Measurements from ENCODE around the gene DPH7. TPM values are rescaled to one million over a fixed set of nuclear protein-coding genes. Genes with fewer than 3 reads are reported as not detected.

Gene DPH7
- total RNA-seq, 1 experiment from 2014 or later = 35.9 TPM

- peak; percentile 5 for ATAC-seq
- Histone ChIP-seq H3K4me3 (ENCODE audit: low read depth in 2 of 2, low read length in 2 of 2) (peak overlapping the region; percentile 78 to 87), H3K4me1 (ENCODE audit: control insufficient read depth, insufficient read depth, low read length) (peaks cover 35% of the 10 kb centered on the region), H3K36me3 (ENCODE audit: control insufficient read depth, insufficient read depth, low read length) (peaks cover 6% of the 10 kb centered on the region; the same call in 1 of the 2 replicates), H3K27me3 (ENCODE audit: control insufficient read depth, insufficient read depth, low read length) (no peaks in the 10 kb centered on the region), H3K9me3 (ENCODE audit: control insufficient read depth, insufficient read depth, low read depth, low read length) (no peaks in the 10 kb centered on the region), H3K27ac (ENCODE audit: low read length) (peak overlapping the region; percentile 91)
- in situ Hi-C loops (cut with HindIII; ENCODE audit: low pct_unique_long_range_greater_than_20kb, low sequenced_read_pairs) = no loop called here
- ChIA-PET CTCF (no interaction called here), POLR2A (interaction anchor here (0.6 kb wide), 1 partner anchor 16 kb away, joined by 3 read pairs; no protein-coding TSS in a partner anchor)
- no TSS peak for BruUV-seq (replicated peaks)
- no peak for DNase-seq (ENCODE audit: low read depth, low spot score)
- intact Hi-C loops (cut with micrococcal nuclease; ENCODE audit: unreplicated experiment) = no loop called here
- TF ChIP-seq REST (IDR thresholded peaks at IDR 0.05; ENCODE audit: insufficient read depth in 1 of 2, low read depth in 2 of 2, low read length in 1 of 2) = no peak
- TF ChIP-seq TCF7L2 (IDR thresholded peaks at IDR 0.05; ENCODE audit: low read depth, low read length) = no peak
- TF ChIP-seq POLR2AphosphoS5 (IDR thresholded peaks at IDR 0.05; ENCODE audit: low read depth, low read length) = no peak
- TF ChIP-seq SIN3A (IDR thresholded peaks at IDR 0.05; ENCODE audit: borderline replicate concordance, insufficient read depth, low read depth, low read length) = no peak
- no peak for TF ChIP-seq CTCF (IDR thresholded peaks at IDR 0.05)
Observed at GRCh38 chr9:137619240-137620047, 40.7 kb upstream of the DPH7 start.

GRCh38 chr9:137618105-137619067 lies 39.7 kb upstream of the DPH7 start, which contains the start of gene EHMT1:
TSS of gene EHMT1 (plus strand) at chr9:137619005. CDS start at chr9:137619029, 24 bp downstream.
- in situ Hi-C loops (cut with HindIII; ENCODE audit: low pct_unique_long_range_greater_than_20kb, low sequenced_read_pairs) (no loop called here), intact Hi-C loops (cut with micrococcal nuclease; ENCODE audit: unreplicated experiment) (no loop called here)
- Histone ChIP-seq H3K4me1 (ENCODE audit: control insufficient read depth, insufficient read depth, low read length) (peaks cover 38% of the 10 kb centered on the region), H3K36me3 (ENCODE audit: control insufficient read depth, insufficient read depth, low read length) (peaks cover 6% of the 10 kb centered on the region; the same call in 1 of the 2 replicates), H3K9me3 (ENCODE audit: control insufficient read depth, insufficient read depth, low read depth, low read length) (no peaks in the 10 kb centered on the region), H3K27ac (ENCODE audit: low read length) (peak within 1 kb of the TSS; percentile 91), H3K4me3 (ENCODE audit: low read depth in 2 of 2, low read length in 2 of 2) (peak within 1 kb of the TSS; percentile 87 to 88), H3K27me3 (ENCODE audit: control insufficient read depth, insufficient read depth, low read length) (no peaks in the 10 kb centered on the region)
- CTCF ChIA-PET = interaction anchor here (0.7 kb wide), 1 partner anchor 39 kb away, joined by 3 read pairs; no protein-coding TSS in a partner anchor
- TF ChIP-seq SIN3A (IDR thresholded peaks at IDR 0.05; ENCODE audit: borderline replicate concordance, insufficient read depth, low read depth, low read length) (0 out of 2 replicates have a peak, but pooled peaks have one; percentile 65), REST (IDR thresholded peaks at IDR 0.05; ENCODE audit: insufficient read depth in 1 of 2, low read depth in 2 of 2, low read length in 1 of 2) (no peak), POLR2AphosphoS5 (IDR thresholded peaks at IDR 0.05; ENCODE audit: low read depth, low read length) (peak; percentile 76), TCF7L2 (IDR thresholded peaks at IDR 0.05; ENCODE audit: low read depth, low read length) (peak; percentile 90), CTCF (IDR thresholded peaks at IDR 0.05) (no peak)
- POLR2A ChIA-PET = interaction anchor here (0.6 kb wide), 3 partner anchors 15 to 205 kb away, joined by 3 to 7 read pairs (median 4); no protein-coding TSS in a partner anchor
- DNase-seq (ENCODE audit: low read depth, low spot score) (no peak), ATAC-seq (peak; percentile 79)
- BruUV-seq (replicated peaks) = TSS peak; percentile 88
